Neural cell (in vitro differentiated cells): ENCODE data around the gene PTN.

Experiments
- CTCF ChIP-seq: fragments of 450-650 bp; IDR thresholded peaks from 2 replicates; pipeline ENCODE4 v1.5.1; 2014; ENCODE audit warnings: antibody characterized with exemption, mild to moderate bottlenecking, moderate library complexity; ENCODE audit not compliant: poor library complexity, severe bottlenecking
- EP300 ChIP-seq: fragments of 450-650 bp; conservative IDR thresholded peaks from 2 replicates; pipeline ENCODE4 v1.6.1; 2014; ENCODE audit warnings: antibody characterized with exemption, mild to moderate bottlenecking, moderate library complexity; ENCODE audit not compliant: poor library complexity, severe bottlenecking
- EZH2 ChIP-seq: fragments of 200-600, 300-800 bp; shearing (Covaris generic), sonication (generic); IDR thresholded peaks from 2 replicates; pipeline ENCODE4 v1.6.1; 2014; ENCODE audit warnings: antibody characterized with exemption, low read length, borderline replicate concordance, mild to moderate bottlenecking; ENCODE audit not compliant: insufficient read depth, poor library complexity, severe bottlenecking
- REST ChIP-seq: IDR thresholded peaks from 2 replicates; pipeline ENCODE4 v1.6.1; 2012; ENCODE audit warnings: borderline replicate concordance

- no peak for TF ChIP-seq CTCF
- no peak for TF ChIP-seq REST
- no peak for TF ChIP-seq EP300
- TF ChIP-seq EZH2: no peak
Measured at GRCh38 chr7:137231167-137231566, 112.4 kb downstream of the PTN start.
